ENCODE data around the gene EMILIN1. TPM values are rescaled to one million over a fixed set of nuclear protein-coding genes. Genes with fewer than 3 reads are reported as not detected.

EMILIN1 gene
- total RNA-seq, 6 experiments from 2014 or later: 144 to 208 (median 183) TPM

GRCh38 chr2:27076323-27076722 lies 2.1 kb upstream of the EMILIN1 start:
- H3K27ac Mint-ChIP-seq: no peak overlapping the region
- H3K9me3 Mint-ChIP-seq: no peaks in the 10 kb centered on the region
- no peak overlapping the region for H3K4me3 Mint-ChIP-seq
- H3K27me3 Mint-ChIP-seq (ENCODE audit: insufficient read depth): peaks cover 2% of the 10 kb centered on the region; the same call in 1 of the 2 replicates
- DNase-seq: no peak
- no peak for TF ChIP-seq CTCF (IDR thresholded peaks at IDR 0.05)
- peaks cover 66% of the 10 kb centered on the region for H3K4me1 Mint-ChIP-seq (ENCODE audit: low read depth)
- peaks cover 9% of the 10 kb centered on the region; the same call in 1 of the 2 replicates for H3K36me3 Mint-ChIP-seq (ENCODE audit: low read depth)

- peak overlapping the region; percentile 96 for H3K27ac Mint-ChIP-seq
- no peaks in the 10 kb centered on the region for H3K9me3 Mint-ChIP-seq
- peaks cover 12% of the 10 kb centered on the region; the same call in 1 of the 2 replicates for H3K36me3 Mint-ChIP-seq (ENCODE audit: low read depth)
- no peak for TF ChIP-seq CTCF (IDR thresholded peaks at IDR 0.05)
- peaks cover 2% of the 10 kb centered on the region; the same call in 1 of the 2 replicates for H3K27me3 Mint-ChIP-seq (ENCODE audit: insufficient read depth)
- no peak overlapping the region; the same call in 1 of the 2 replicates for H3K4me3 Mint-ChIP-seq
- no peak for DNase-seq
- H3K4me1 Mint-ChIP-seq (ENCODE audit: low read depth): peaks cover 67% of the 10 kb centered on the region
Measured at GRCh38 chr2:27077231-27077630, 1.2 kb upstream of the EMILIN1 start.

- no peak for TF ChIP-seq CTCF (IDR thresholded peaks at IDR 0.05)
- H3K27me3 Mint-ChIP-seq (ENCODE audit: insufficient read depth): peaks cover 2% of the 10 kb centered on the region; the same call in 1 of the 2 replicates
- no peak for DNase-seq
- H3K36me3 Mint-ChIP-seq (ENCODE audit: low read depth): peaks cover 12% of the 10 kb centered on the region; the same call in 1 of the 2 replicates
- no peaks in the 10 kb centered on the region for H3K9me3 Mint-ChIP-seq
- peak overlapping the region; percentile 73 for H3K27ac Mint-ChIP-seq
- H3K4me3 Mint-ChIP-seq: peak overlapping the region; percentile 96
- peaks cover 50% of the 10 kb centered on the region for H3K4me1 Mint-ChIP-seq (ENCODE audit: low read depth)
Measured at GRCh38 chr2:27079233-27080139, 1.1 kb downstream of the EMILIN1 start.

GRCh38 chr2:27080140-27080469 lies 1.7 kb downstream of the EMILIN1 start:
- Mint-ChIP-seq H3K9me3 (no peaks in the 10 kb centered on the region), H3K27me3 (ENCODE audit: insufficient read depth) (peaks cover under 1% of the 10 kb centered on the region; the same call in 1 of the 2 replicates), H3K27ac (peak overlapping the region; percentile 73), H3K36me3 (ENCODE audit: low read depth) (peaks cover 12% of the 10 kb centered on the region; the same call in 1 of the 2 replicates), H3K4me1 (ENCODE audit: low read depth) (peaks cover 52% of the 10 kb centered on the region), H3K4me3 (peak overlapping the region; percentile 96)
- no peak for TF ChIP-seq CTCF (IDR thresholded peaks at IDR 0.05)
- no peak for DNase-seq

GRCh38 chr2:27080603-27080936 lies 2.2 kb downstream of the EMILIN1 start:
- Mint-ChIP-seq H3K27me3 (ENCODE audit: insufficient read depth) (no peaks in the 10 kb centered on the region), H3K9me3 (no peaks in the 10 kb centered on the region), H3K4me1 (ENCODE audit: low read depth) (peaks cover 57% of the 10 kb centered on the region), H3K36me3 (ENCODE audit: low read depth) (peaks cover 12% of the 10 kb centered on the region; the same call in 1 of the 2 replicates), H3K4me3 (peak overlapping the region; percentile 96), H3K27ac (peak overlapping the region; percentile 75)
- no peak for TF ChIP-seq CTCF (IDR thresholded peaks at IDR 0.05)
- DNase-seq: no peak
